Muscle of back (tissue), 11 donors: ENCODE results near the gene DHDH. TPM values are rescaled to one million over a fixed set of nuclear protein-coding genes. Genes with fewer than 3 reads are reported as not detected.
A peak's percentile ranks its signal among the peaks of the same experiment; 100 is the strongest.

Experiments used
- DNase-seq, 3 donors: peaks; one replicate each; pipeline versions ENCODE4 v3.0.0 to v3.0.0-alpha.2; 2013
- polyA plus RNA-seq, 10 donors: library from polyadenylated mRNA; unstranded; fragments of 120-200 nt; gene quantifications; one replicate each; pipeline ENCODE4 v1.2.1, GENCODE V29; 2013; ENCODE audit not compliant: insufficient read length in 10 of 10

DHDH gene
- polyA plus RNA-seq, 10 donors, result 0.15 to 0.80 (median 0.39) TPM; not detected in 1

DNA sequence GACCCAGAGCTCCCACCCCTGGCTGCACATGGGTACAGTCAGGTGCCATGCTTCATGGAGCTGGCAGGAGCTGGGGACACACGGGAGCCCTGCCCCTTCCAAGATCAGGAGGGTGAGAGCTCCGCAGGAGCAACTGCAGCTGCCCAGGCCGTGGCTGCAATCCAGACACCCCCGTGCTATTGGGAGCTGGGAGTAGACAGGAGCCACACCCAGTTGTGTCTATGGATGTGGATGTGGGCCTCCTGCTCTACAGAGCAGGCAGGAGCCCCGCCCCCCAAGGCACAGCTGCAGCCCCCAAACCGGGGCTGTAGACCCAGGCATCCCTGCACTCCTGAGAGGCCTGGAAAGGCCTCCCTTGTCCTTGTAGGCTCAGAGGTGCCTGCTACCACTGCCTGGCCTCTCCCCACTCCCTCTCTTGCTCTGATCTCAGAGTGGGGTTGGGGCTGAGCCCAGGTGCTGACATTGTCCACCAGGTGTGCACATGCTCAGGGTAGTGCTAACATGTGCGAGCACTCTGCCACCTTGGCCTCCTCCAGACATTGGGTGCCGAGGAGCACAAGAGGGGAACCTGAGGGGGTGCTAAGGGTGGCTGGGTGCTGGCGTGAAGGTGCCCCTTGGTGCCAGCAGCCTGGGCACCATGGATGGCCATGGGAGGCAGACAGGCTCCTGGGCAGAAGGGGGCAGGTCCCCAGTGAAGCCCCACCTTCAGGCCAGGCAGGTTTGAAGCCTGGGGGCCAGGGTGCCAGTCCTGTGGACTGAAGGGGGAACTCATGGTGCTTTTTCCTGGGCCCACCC, 13.2 kb downstream of the DHDH start:
- peak in 1 of 3 donors; percentile 47 for DNase-seq

DNA sequence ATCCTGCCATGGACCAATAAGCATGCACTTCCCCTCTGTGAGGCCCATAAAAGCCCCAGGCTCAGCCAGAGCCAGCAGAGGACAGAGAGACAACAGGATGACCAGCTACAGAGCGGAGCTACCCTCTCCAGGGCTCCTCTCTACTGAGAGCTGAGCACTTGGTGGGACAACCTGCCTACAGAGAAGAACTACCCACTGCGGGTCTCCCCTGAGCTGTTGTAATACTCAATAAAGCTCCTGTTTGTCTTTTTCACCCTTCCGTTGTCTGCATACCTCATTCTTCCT, 13.7 kb downstream of the DHDH start:
- DNase-seq, result no peak

DNA sequence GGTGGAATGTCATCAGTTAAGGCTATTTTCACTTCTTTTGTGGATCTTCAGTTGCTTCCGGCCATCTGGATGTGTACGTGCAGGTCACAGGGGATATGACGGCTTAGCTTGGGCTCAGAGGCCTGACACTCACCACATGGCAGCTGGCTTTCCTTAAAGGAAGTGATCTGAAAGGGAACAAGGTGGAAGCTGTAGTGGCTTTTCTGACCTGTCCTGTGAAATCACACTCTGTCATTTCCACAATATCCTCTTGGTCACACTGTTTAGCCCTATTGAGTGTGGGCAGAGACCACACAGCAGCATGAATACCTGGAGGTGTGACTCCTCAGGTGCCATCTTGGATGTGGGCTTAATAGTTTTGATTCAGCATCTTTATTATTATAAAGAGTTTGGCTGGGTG, 16.7 kb downstream of the DHDH start:
- DNase-seq, result peak in 1 of 3 donors; percentile 54

DNA sequence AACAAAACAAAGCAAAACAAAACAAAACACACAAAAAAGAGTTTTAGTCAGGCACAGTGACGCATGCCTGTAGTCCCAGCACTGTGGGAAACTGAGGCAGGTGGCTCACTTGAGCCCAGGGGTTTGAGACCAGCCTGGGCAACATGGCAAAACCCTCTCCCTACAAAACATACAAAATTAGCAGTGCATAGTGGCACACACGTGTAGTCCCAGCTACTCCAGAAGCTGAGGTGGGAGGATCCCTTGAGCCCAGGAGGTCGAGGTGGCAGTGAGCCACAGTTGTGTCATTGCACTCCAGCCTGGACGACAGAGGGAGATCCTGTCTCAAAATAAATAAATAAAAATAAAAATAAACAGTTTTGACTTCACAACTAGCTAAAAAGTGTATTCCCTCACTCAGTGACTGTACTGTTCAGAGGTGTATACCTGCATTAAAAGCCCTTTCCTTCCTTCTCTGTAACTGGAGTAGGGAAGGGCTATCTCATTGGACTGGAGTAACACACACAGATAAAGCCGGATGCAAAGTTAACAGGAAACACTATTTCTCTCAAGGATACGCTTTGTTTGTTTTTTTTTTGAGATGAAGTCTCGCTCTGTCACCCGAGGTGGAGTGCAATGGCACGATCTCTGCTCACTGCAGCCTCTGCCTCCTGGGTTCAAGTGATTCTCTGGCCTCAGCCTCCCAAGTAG, 17.5 kb downstream of the DHDH start:
- DNase-seq, result no peak

DNA sequence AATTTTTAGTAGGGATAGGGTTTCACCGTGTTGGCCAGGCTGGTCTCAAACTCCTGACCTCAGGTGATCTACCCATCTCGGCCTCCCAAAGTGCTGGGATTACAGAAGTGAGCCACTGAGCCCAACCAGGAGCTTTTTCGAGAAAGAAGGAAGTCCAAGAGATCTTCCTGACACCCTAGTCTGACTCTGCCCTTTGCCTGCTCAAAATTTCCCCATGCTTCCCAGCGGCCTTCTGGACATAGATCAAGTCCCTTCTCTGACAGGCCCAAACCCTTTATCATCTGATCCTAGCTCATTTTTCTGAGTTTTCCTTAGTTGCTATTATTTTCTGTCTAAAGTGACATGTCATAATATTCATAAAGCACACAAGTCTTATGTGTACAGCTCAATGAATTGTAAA, 19.6 kb downstream of the DHDH start:
- no peak for DNase-seq

DNA sequence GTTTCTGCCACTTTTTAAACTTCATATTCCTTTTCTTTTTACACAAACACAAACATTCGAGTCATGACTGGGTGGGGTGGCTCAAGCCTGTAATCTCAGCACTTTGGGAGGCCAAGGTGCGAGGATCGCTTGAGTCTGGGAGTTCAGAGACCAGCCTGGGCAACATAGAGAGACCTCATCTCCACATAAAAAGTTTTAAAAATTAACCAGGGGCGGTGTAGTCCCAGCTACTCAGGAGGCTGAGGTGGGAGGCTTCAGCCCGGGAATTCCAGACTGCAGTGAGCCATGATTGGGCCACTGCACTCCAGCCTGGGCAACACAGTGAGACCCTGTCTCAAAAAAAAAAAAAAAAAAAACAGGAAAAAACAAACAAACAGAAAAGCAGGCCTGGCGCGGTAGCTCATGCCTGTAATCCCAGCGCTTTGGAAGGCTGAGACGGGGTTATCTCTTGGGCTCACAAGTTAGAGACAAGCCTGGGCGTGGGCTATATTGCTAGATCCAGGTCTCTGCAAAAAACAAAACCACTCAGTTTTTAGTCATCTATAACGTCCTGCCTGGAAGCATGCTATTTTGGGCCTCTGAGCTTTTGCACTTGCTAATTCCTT, 20.6 kb downstream of the DHDH start:
- DNase-seq, result no peak

DNA sequence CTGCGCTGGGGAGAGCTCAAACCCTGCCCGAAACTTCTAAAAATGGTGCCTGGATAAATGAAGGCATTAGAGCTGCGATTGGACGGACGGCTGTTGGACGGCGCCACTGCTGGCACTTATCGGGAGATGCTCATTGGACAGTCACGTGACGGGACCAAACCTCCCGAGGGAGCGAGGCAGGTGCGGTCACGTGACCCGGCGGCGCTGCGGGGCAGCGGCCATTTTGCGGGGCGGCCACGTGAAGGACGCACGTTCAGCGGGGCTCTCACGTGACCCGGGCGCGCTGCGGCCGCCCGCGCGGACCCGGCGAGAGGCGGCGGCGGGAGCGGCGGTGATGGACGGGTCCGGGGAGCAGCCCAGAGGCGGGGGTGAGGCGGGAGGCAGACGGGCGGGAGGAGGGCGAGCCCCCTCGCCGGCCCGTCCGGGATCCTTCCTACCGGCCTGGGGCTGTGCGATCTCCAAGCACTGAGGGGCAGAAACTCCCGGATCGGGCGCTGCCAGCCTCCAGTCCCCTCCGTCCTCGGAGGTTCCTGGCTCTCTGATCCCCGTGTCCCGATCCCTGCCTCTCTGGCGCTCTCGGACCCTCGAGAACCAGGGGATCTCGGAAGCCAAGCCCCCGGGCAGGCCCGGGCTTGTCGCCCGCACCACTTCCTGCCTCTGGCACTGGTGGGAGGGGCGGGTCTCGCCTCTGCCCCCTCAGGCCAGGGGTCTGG, 21.3 kb downstream of the DHDH start, which contains the start of gene BAX:
BAX (plus strand) TSS at position 281 of the 713 bp plus-strand sequence; CDS start at position 335, 54 bp downstream.
- peak; percentile 96 to 98 (median 97) for DNase-seq

DNA sequence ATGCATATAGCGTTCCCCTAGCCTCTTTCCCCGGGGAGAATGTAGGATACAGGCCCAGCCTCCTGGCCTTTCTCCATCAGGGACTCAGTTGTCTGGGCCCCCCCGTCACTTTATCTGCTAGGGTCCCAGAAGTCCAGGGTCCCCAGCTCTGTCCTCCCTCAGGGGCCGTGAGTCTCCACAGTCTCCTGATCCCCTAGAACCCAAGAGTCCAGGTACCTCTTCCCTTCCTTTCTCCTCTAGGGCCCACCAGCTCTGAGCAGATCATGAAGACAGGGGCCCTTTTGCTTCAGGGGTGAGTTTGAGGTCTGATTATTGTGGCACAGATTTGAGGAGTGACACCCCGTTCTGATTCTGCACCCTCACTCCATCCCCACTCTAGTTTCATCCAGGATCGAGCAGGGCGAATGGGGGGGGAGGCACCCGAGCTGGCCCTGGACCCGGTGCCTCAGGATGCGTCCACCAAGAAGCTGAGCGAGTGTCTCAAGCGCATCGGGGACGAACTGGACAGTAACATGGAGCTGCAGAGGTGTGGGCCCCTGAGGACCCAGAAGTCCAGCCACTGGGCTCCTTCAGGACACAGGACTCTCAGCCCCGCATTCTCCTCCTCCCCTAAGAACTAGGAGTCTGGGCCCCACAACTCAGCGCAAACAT, 21.9 kb downstream of the DHDH start:
- no peak for DNase-seq

DNA sequence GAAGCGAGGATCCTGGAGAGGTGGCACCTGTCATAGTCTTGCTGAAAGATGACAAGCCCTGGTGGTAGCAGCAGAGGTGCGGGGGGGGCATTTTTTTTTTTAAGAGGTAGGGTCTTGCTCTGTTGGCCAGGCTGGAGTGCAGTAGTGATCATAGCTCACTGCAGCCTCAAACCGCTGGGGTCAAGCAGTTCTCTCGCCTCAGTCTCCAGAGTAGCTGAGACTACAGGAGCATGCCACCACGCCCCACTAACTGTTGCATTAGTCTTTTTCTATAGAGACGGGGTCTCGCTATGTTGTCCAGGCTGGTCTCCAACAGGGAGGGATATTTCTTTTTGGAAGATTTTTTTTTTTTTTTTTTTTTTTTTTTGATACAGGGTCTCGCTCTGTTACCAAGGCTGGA, 24.5 kb downstream of the DHDH start:
- no peak for DNase-seq

DNA sequence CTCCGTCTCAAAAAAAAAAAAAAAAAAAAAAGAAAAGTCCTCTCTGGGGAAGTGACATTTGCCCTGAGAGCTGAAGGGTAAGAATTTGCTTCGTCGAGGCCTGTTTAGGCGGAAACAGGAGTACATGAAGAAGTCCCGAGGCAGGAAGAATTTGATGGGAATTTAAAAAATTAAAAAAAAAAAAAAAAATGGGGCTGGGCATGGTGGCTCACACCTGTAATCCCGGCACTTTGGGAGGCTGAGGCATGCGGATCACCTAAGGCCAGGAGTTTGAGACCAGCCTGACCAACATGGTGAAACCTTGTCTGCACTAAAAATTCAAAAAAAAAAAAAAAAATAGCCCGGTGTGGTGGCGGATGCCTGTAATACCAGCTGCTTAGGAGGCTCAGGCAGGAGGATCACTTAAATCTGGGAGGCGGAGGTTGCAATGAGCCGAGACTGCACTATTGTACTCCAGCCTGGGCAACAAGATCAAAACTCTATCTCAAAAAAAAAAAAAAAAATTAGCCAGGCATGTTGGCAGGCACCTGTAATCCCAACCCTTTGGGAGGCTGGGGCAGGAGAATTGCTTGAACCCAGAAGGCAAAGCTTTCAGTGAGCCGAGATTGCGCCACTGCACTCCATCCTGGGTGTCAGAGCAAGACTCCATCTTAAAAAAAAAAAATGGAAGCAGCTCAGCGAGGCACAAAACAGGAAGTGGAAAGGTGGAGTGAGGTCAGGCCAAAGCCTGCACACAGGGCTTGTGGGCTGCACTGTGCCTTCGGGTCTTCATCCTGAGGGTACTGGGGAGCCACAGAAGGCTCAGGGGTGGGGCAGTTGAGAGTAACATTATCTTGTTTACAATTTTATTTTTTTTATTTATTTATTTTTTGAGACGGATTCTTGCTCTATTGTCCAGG, 26.1 kb downstream of the DHDH start:
- DNase-seq, result no peak

DNA sequence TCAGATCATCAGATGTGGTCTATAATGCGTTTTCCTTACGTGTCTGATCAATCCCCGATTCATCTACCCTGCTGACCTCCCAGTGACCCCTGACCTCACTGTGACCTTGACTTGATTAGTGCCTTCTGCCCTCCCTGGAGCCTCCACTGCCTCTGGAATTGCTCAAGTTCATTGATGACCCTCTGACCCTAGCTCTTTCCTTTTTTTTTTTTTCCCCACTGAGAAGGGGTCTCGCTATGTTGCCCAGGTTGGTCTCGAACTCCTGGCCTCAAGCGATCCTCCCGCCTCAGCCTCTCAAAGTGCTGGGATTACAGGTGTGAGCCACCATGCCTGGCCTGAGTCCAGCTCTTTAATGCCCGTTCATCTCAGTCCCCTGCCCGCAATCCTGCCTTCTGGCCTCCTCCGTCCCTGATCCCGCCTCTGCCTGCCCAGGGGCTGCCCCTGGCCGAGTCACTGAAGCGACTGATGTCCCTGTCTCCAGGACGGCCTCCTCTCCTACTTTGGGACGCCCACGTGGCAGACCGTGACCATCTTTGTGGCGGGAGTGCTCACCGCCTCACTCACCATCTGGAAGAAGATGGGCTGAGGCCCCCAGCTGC, 27.7 kb downstream of the DHDH start:
- DNase-seq, result no peak

DNA sequence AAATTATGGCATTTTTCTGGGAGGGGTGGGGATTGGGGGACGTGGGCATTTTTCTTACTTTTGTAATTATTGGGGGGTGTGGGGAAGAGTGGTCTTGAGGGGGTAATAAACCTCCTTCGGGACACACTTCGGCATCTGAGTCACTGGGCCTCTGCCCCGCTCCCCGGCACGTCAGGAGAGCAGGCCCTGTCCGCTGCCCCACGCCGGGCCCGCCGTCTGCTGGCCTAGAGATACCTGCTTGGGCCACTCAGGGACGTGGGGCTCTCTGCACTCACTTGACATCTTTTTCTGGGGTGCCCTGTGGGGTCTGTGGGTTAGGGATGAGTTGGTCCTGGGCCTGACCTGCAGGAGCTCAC, 28.2 kb downstream of the DHDH start:
- DNase-seq, result no peak

DNA sequence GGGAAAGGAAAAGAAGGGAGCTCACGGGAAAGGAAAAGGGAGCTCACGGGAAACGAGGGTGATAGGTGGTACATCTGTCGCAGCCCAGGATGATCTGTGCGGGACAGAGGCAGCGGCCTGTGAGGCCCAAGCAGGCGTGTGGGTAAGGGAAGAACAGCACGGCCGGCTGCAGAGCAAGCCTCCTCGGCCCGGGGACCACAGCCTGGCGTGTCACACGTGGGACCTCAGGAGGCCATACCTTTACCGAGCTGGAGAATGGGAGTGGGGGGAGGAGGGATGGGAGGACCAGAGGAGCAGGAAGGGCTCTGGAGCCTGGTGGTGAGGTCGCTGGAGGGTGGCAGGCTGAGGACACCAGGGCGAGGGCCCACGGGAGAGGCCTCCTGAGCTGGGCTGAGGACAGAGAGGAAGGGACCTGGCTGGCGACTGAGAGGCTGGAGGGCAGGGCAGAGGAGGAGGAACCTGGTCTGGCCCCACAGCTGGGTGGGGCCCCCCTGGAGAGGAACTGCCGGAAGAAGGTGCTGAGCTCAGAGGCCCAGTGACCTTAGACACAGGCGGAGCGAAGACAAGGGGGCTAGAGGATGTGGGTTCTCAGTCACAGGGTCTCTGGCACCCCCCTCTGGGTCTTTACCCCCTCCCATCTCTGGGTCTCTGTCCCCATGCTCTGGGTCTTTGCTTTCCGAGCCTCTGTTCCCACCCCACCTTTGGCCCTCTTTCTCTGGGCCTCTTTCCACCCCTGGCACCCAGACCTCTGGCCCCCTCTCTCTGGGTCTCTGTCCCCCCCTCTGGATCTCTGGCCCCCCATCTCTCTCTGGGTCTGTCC, 28.7 kb downstream of the DHDH start:
- peak in 1 of 3 donors; percentile 69 for DNase-seq

DNA sequence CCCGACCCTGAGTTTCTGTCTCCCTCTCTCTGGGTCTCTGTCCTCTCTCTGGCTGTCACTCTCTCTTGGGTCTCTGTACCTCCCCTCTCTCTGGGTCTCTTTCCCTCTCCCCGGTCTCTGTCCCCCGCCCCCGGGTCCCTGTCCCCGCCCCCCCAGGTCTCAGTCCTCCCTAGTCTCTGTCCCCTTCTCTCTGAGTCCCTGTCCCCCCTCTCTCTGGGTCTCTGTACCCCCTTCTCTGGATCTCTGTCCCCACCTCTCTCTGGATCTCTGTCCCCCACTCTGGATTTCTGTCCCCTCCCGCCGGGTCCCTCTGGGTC, 29.3 kb downstream of the DHDH start:
- DNase-seq, result no peak

DNA sequence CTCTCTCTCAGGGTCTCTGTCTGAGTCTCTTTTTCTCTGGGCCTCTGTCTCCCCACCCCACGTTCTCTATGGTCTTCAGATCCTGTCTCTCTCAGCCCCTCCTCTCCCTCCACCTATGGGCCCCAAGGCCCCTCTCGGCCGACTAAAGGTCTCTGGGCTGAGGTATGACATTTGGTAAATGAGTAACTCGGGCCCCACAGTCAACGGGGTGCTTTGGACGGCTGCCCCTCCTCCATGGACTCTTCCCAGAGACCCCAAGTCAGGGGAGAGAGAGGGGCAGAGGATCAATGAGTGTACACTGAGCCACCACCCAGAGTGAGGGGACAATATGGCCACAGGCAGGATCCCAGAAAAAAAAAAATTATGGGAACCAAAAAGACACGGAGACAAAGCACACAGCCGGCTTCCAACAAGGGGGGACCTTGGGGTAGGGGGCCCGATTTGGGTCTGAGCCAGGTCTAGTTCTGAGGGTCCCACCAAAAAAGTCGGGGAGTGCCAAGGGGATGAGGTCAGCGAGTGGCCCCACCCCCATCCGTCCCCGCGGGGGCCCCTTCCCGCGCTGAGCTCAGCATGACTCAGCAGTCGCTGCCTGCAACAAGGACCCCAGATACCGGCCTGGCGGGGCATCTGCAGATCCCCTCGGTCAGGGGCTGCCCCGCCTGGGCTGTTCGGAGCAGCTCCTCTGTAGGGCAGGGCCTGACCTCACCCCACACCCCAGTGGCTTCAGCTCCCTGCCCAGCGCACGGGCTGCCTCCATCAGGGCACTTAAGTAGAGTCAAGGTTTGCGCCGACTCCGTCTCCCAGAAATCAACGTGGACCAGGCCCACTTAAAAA, 30.1 kb downstream of the DHDH start:
- peak; percentile 68 to 90 (median 73) for DNase-seq

DNA sequence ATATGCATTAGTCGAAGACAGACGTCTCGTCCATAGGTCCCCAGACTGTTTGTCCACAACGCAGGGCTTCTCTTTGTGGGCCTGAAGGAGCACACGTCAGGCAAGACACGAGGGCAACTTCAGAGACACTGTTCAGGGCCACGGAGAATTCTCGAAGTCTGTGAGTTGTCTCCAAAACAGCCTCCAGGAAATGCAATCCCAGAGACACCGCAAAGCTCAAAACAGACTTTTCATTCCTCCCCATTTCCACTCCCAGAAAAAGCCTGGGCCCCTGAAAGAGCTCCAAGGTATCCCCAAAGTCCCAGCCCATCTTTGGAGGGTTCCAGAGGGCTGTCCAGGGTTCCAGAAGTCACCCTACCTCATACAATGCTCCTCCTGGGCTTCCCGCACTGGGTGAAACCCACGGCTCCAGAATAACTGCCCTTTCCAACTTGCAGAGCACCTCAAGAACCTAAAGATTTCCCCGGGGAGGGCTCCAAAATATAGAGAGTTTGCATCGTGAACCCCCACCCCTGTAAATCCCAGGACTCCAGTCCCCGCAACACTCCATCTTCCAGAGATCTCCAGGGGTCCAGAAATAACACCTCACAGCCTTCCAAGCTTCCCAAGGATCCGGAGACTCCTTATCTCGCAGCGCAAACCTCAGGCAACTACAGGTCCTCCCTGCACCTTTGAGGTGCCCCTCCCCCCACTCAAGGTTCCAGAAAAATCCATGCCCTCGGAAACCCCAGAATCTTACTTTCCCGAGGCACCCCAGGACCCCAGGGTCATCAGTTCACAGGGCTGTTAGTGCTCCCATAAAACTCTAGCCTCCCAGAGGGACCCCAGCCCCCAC, 30.9 kb downstream of the DHDH start:
- DNase-seq, result peak in 1 of 3 donors; percentile 67

DNA sequence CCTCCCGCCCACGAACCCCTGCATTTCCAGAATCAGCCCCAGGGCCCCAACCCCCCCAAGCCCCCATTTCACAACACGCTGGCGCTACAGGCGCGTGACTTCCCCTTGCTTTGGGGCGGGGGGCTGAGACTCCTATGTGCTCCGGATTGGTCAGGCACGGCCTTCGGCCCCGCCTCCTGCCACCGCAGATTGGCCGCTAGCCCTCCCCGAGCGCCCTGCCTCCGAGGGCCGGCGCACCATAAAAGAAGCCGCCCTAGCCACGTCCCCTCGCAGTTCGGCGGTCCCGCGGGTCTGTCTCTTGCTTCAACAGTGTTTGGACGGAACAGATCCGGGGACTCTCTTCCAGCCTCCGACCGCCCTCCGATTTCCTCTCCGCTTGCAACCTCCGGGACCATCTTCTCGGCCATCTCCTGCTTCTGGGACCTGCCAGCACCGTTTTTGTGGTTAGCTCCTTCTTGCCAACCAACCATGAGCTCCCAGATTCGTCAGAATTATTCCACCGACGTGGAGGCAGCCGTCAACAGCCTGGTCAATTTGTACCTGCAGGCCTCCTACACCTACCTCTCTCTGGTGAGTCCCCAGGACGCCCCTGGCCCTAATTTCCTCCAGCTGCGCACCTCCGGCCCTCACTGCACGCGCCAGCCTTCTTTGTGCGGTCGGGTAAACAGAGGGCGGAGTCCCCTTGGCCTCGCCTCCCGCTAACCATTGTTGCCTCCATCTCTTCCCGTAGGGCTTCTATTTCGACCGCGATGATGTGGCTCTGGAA, 31.7 kb downstream of the DHDH start, which contains the start of gene FTL:
FTL (plus strand) TSS at position 270 of the 766 bp plus-strand sequence; CDS start at position 469, 199 bp downstream.
- DNase-seq, result peak; percentile 97 to 98 (median 97)
